ENCODE data around the gene ASB14.
A peak's percentile ranks its signal among the peaks of the same experiment; 100 is the strongest.

ASB14 gene

DNA sequence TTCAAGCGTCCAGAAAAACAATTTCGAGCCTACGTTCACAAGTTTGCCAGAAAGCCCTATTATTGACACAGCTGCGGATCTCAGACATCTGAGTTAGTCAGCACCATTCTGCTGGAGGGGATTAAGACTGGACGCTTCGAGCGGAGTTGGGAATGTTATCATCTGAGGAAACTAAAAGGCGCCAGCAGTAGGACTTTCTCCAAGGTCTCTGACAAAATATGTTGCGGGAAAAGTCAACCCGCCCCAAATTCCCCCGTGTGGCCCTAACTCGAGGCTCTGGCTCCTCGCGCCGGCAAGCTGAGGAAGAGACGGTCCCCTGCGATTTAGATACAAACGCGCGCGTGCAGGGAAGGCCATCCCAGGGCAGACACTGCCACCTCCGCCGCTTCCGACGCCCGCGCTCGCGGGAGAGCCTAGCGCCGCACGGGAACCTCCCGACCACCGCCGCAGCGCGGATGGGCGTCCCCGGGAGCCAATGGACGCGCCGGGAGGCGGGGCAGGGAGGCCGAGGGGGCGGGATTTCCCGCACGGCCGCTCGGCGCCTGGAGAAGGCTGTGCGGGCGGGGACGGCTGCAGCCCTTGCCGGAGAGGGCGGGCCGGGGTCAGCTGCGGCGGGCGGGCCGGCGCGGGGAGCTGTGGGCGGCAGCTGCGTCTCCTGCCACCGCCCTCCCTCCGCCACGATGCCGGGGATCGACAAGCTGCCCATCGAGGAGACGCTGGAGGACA, 65.1 kb downstream of the ASB14 start, which contains the start of gene APPL1:
Gene APPL1 (plus strand): TSS at position 526 of the 726 bp plus-strand sequence. CDS start 155 bp downstream, at position 681.
- Mint-ChIP-seq H3K4me3 (peak within 1 kb of the TSS; percentile 89), H3K36me3 (ENCODE audit: low read depth) (peaks cover 3% of the 10 kb centered on the region), H3K27me3 (ENCODE audit: low read depth, poor library complexity) (peaks cover 14% of the 10 kb centered on the region), H3K27ac (peak within 1 kb of the TSS; percentile 59), H3K9me3 (peaks cover 3% of the 10 kb centered on the region), H3K4me1 (peaks cover 26% of the 10 kb centered on the region)
- TF ChIP-seq CTCF (IDR thresholded peaks at IDR 0.05): no peak
- DNase-seq: peak; percentile 98

- Mint-ChIP-seq H3K9me3 (no peaks in the 10 kb centered on the region), H3K36me3 (ENCODE audit: low read depth) (no peaks in the 10 kb centered on the region), H3K27me3 (ENCODE audit: low read depth, poor library complexity) (peaks cover 14% of the 10 kb centered on the region), H3K4me3 (peak overlapping the region; percentile 37), H3K27ac (no peak overlapping the region), H3K4me1 (peaks cover 26% of the 10 kb centered on the region)
- DNase-seq: no peak
- no peak for TF ChIP-seq CTCF (IDR thresholded peaks at IDR 0.05)
These were observed 66.3 kb downstream of the ASB14 start for GRCh38 chr3:57226176-57226575.

DNA sequence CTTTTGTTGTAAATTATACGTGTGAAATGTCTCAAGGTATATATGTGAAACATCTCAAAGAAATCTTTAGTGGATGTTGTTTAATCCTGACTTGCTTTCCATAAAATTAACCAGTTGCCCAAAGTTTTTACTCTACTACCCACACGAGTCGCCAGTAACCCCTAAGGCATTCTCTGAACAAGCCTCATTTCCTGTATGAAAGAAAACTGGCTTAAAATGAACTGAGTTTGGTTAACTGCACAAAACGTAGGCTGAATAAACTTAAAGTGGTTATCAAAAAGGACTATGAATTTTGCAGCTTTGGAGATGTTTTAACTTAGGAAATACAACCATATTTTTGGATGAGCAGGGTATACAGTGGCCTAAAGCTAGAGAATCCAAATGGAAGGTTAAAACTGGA, 67.6 kb downstream of the ASB14 start:
- Mint-ChIP-seq H3K27me3 (ENCODE audit: low read depth, poor library complexity) (peaks cover 14% of the 10 kb centered on the region), H3K4me3 (no peak overlapping the region), H3K9me3 (no peaks in the 10 kb centered on the region), H3K36me3 (ENCODE audit: low read depth) (peaks cover 2% of the 10 kb centered on the region), H3K4me1 (peaks cover 26% of the 10 kb centered on the region), H3K27ac (no peak overlapping the region)
- TF ChIP-seq CTCF (IDR thresholded peaks at IDR 0.05): no peak
- no peak for DNase-seq

DNA sequence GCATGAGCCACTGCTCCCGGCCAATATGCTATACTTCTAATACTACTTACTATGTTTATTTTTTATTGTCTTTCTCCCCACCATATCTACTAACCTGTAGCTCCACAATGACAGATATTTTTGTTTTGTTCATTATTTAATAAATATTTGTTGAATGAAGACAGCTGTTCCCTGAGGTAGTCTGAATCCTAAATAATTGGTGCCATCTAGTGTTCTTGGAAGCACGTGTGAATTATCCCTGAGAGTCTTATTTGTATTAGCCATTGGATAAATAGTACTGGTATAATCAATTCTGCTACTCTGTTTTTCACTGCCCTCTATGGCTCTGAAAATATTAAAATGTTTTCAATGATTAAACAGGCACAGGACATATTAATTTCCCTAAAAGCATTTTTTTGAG, 70.6 kb downstream of the ASB14 start:
- H3K9me3 Mint-ChIP-seq: peaks cover 3% of the 10 kb centered on the region
- H3K4me3 Mint-ChIP-seq: no peak overlapping the region
- H3K4me1 Mint-ChIP-seq: peaks cover 11% of the 10 kb centered on the region

More for the DNA sequence above, 70.6 kb downstream of the ASB14 start:
- Mint-ChIP-seq H3K36me3 (ENCODE audit: low read depth) (peaks cover 6% of the 10 kb centered on the region), H3K27ac (no peak overlapping the region), H3K27me3 (ENCODE audit: low read depth, poor library complexity) (peaks cover 8% of the 10 kb centered on the region)
- no peak for DNase-seq
- no peak for TF ChIP-seq CTCF (IDR thresholded peaks at IDR 0.05)

Data from nephron progenitor cell (in vitro differentiated cells).